IPS-NIHi11 (cell line): ENCODE data around the gene BMPER.
"Not testable (repeated sequence)": the region's sequence is repeated elsewhere in the genome, so short reads cannot be mapped to it uniquely, and the experiment has no call there.

ENCODE experiments used
- DNase-seq: peaks from one replicate; pipeline ENCODE4 v3.0.0; 2012; ENCODE audit warnings: mixed read lengths, low spot score

The BMPER gene

DNA sequence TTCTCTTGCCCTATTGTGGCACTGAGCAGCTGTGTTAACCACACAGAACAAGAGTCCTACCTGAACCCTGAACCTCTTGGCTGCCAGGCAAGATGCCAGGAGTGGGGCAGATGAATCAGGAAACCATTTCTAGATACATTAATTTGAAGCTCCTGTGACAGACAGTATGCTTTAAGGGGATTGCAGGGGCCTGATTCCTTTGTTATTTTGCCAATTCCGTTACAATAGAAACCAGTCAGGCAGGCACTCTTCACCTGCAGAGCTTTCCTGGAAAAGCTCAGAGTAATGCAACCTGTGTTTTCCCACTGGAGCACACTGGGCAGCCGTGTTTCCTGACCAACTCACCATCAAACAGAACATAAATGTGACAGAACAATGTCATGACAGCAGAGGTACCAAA is 233.1 kb downstream of the BMPER start:
- DNase-seq = no peak

DNA sequence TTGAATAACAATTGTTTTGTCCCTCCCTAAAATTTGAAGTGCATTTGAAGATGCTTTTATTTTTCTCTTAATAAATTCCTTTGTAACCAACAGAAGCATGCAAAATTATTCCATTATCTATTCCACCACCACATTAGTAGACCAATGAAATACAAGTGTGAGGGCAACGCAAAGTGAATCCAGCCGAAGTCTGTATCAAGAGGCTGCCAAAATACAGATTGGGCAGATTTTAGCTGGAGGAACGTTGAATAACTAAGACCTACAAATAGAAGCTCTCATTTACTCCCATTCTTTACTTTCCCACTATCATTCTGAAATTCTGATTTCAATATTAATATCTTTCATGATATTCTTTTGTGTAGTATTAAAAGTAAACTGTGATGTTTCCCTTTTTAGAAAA is 233.7 kb downstream of the BMPER start:
- no peak for DNase-seq

DNA sequence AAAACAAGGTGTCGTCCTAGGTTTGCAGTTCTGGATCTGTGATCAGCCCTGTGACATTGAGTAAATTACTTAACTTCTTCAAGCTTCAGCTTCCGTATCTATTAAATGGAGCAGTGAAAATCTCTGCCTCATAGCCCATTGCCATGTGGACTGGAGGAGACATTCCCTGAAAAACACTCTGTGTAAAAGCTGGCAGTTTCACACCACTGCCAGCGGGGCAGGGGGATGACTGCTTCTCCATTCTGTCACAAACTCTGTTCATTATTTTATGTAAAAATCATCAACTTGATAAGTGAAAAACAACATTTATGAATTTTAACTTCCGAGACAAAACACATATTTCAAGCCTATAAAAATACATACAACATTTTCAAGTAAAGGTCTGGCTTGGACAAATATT is 234.7 kb downstream of the BMPER start:
- DNase-seq = no peak

DNA sequence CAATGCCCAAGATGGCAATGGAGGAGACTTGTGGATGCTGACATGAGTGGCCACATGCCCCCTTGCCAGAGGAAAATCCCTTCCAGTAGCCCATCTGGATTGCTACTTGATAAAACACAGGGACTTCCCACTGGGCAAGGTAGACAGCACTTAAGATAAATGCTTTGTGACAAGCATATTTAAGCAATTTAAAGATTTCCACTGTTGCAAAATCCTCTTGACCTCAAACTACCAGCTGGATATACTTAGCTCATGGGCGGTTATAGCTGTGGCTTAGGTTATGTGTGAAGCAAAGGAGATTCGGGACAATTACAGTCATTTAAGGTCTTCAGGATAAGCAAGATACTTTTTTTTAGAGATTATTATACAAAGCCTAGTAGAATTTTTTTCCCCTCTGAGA is 238.1 kb downstream of the BMPER start:
- no peak for DNase-seq

DNA sequence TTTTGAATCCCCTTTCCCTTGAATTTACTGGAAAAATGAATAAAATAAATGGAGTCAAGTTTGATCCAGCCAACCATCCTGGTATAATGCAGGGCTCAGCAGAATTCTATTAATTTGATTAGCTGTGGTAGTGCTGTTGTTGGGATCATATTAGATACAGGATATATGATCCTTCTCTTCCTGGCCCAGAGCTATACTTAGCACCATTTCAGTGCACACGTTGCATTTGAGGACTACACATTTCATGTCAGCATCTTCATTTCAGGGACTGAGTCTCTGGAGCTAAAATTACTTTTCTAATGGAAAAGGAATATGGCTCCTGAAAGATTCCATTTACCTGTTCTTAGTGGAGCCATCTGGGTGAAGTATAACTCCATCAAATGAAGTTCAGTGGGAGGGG is 240.3 kb downstream of the BMPER start:
- no peak for DNase-seq

DNA sequence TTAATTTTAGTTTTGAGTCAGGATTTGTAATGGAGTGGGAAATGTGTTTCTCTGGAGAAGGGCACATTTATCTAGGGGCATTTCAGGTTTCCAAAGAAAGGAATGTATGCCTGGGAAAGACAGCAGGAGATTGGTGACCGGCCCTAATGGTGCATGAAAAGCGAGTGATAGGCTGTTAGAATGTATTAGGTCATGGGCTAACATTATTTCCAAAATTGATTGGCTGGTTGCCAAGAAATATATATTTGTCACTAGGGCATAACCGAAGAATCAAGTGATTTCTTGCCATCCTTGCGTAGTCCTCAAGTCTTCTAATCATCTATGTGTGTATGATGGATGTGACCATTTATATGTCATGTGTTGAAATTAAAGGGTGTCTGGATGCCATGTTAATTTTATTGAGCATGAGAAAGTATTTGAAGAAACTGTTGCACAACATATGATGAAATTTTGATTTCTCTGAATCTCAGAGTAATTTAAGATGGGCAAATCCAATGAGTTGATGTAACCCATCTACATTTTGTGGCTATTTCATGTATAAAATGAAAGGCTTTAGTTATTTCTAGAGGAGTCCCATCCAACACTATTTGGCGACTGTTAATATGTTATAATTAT is 248.4 kb downstream of the BMPER start:
- no peak for DNase-seq

DNA sequence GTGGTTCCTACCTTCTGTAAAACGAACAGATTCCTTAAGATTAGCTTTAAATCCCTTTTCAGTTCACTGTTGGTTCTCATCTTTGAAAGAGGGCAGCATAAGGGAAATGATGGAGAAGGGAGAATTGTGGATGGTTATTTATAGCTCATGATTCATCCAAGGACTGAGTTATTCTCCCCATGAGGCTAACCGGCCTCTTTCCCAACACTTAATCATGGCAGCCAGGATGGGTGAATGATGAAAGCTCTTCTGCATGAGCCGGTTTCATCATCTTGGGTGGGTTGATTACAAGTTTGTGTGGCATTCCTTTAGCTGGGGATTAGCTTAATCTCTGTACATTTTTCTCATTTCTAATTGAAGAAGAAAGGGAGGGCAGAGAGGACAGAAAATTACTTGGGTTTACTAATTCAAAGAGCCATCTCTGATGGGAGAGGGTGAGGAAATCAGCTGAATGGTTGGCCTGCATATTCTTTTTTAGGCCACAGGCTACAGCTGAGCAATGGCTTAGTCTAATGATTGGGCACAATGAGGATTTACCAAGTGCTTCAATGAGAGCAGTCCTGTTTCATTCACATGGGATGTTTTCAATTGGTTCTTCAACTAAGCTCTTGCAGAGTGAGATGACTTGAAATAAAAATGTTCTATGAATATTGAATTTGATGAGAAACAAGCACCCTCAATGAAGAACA is 250.0 kb downstream of the BMPER start:
- no peak for DNase-seq

- DNase-seq = no peak
These were observed 251.0 kb downstream of the BMPER start for GRCh38 chr7:34156336-34156735.

GRCh38 chr7:34157137-34157536 is 251.8 kb downstream of the BMPER start:
- DNase-seq = no peak

DNA sequence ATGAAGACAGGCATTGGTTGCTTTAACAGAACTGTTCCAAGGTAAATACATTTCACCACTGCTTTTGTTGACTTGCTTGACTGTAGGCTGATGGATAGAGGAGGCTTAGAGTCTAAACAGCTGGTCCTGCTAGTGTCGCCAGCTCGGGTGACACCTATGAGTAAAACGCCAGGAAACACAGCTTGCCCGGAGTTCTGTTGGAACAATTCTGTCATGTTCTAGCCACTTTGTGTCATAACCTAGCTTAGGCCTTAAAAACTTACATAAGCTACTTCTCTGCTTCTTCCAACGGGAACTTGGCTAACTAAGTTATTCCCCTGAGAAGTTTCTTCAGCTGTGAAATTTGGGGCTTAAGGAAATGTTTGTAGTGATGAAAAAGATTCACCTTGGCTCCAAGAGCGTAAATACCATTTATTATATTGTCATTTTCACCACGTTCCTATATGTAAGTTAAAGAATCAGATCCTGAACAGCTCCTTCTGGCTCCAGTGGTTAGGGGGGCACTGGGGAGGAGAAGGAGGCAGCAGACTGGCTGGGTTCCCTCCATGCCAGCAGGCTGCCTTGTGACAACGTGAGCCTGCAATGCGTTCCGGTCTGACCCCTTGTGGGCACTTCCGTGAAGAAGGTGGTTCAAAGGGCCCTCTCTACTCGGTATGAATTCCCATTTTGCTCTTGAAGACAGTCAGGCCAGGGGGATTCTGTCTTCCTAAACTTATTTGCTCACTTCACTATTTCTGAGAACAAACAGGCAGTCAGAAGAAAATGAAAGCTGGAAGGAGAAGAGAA is 253.2 kb downstream of the BMPER start:
- DNase-seq = peak; percentile 45

GRCh38 chr7:34160261-34160752 is 255.0 kb downstream of the BMPER start:
- DNase-seq = no peak

GRCh38 chr7:34162027-34162565 is 256.8 kb downstream of the BMPER start:
- DNase-seq = no peak

- no peak for DNase-seq
These were observed 257.3 kb downstream of the BMPER start for GRCh38 chr7:34162677-34163076.

GRCh38 chr7:34163956-34164355 is 258.6 kb downstream of the BMPER start:
- no peak for DNase-seq

GRCh38 chr7:34165466-34165865 is 260.1 kb downstream of the BMPER start:
- DNase-seq = no peak

DNA sequence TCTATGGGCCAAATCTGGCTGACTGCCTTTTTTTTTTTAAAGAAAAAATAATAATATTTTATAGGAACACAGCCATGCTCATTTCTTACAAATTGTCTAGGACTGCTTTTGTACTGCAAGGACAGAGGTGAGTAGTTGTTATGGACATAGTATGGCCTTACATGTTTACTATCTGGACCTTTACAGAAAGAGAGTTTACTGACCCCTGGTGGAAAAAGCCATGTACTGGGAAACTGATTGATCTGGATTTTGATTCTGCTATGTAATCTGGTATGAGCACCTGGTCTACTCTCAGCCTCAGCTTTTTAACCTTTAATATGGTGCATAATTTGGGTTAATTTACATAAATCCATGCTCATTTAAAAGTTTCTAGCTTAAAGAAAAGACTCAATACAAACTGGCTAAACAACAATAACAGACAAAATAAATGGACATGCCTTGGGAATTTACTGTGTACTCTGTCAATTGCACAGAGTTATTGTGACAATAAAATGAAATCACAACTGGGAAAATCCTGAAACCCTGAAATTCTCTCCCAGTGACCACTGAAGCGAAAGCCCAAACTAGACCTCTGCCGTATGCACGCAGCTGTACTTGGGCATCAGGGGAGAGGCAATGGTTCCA is 260.7 kb downstream of the BMPER start:
- peak; percentile 34 for DNase-seq

DNA sequence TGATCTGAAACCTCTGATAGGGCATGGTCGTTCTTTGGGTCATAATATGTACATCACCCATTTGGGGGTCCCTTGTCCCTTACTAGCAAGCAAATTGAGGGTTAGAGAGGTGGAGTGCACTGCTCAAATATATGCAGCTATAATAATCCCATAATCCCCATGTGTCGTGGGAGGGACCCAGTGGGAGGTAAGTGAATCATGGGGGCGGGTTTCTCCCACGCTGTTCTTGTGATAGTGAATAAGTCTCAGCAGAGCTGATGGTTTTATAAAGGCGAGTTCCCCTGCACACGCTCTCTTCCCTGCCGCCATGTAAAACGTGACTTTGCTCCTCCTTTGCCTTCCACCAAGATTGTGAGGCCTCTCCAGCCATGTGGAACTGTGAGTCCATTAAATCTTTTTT is 262.7 kb downstream of the BMPER start:
- DNase-seq = no peak

DNA sequence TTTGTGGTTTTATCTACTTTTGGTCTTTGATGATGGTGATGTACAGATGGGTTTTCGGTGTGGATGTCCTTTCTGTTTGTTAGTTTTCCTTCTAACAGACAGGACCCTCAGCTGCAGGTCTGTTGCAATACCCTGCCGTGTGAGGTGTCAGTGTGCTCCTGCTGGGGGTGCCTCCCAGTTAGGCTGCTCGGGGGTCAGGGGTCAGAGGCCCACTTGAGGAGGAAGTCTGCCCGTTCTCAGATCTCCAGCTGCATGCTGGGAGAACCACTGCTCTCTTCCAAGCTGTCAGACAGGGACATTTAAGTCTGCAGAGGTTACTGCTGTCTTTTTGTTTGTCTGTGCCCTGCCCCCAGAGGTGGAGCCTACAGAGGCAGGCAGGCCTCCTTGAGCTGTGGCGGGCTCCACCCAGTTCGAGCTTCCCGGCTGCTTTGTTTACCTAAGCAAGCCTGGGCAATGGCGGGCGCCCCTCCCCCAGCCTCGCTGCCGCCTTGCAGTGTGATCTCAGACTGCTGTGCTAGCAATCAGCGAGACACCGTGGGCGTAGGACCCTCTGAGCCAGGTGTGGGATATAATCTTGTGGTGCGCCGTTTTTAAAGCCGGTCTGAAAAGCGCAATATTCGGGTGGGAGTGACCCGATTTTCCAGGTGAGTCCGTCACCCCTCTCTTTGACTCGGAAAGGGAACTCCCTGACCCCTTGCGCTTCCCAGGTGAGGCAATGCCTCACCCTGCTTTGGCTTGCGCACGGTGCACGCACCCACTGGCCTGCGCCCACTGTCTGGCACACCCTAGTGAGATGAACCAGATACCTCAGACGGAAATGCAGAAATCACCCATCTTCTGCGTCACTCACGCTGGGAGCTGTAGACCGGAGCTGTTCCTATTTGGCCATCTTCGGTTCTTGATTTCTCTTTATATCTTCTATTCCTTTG is 269.6 kb downstream of the BMPER start:
- DNase-seq = not testable (repeated sequence)

DNA sequence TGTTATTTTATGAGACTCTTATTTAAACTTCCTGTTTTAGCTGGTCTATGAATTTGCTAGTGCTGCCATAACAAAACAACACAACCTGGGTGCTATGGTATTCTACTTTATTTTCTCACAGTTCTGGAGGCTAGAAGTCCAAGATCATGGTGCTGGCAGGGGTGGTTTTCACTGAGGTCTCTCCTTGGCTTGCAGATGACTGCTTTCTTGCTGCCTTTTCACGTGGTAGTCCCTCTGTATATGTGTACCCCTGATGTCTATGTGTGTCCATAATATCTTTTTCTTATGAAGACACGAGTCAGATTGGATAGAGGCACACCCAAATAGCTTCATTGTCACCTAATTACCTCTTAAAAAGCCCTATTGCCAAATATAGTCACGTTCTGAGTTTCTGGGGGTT is 270.5 kb downstream of the BMPER start:
- DNase-seq = no peak

DNA sequence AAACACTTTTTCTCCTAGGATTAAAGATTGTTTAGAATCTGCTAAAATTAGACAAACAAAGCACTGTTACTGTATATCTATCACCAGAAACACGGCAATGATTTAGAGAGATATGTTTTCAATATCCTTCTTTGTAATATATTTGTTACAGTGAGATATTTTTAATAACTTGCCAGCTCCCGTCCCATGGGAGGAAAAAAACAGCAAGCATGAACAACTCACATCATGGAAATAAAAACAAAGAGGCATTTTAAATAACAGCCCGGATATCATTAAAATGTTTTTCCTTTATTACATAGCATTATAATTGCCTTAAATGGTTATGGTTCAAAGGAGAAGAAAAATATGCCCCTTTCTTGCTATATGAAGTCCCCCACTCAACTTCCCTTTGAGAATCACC is 272.1 kb downstream of the BMPER start:
- no peak for DNase-seq

GRCh38 chr7:34181271-34181958 is 276.1 kb downstream of the BMPER start:
- DNase-seq = no peak
